Measurements from ENCODE around the gene PELI2.

The PELI2 gene

DNA sequence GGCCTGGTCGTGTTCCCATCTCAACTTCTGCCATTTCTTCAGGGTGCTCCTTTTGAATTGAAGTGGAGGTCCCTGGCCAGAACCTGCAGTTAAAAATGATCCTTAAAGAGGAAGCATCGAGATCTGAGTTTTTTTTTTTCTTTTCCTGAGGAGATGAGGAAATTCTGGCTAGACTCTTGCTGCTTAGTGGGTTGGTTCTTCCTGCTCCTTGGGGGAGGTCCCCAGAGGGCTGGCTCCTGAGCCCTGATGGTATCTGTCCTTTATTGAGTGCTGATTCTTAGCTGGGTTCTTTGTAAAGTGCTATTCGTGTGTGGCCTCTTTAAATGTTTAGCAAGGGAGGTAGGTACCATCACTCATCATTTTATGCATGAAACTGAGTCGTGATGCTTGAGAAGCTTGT lies 11.7 kb downstream of the PELI2 start:
- no peak overlapping the region for H3K27ac Mint-ChIP-seq
- H3K27me3 Mint-ChIP-seq, result peaks cover 3% of the 10 kb centered on the region
- H3K4me3 Mint-ChIP-seq, result no peak overlapping the region
- peaks cover 16% of the 10 kb centered on the region for H3K4me1 Mint-ChIP-seq (ENCODE audit: low read depth)
- H3K9me3 Mint-ChIP-seq (ENCODE audit: low read depth), result no peaks in the 10 kb centered on the region
- H3K36me3 Mint-ChIP-seq, result no peaks in the 10 kb centered on the region

DNA sequence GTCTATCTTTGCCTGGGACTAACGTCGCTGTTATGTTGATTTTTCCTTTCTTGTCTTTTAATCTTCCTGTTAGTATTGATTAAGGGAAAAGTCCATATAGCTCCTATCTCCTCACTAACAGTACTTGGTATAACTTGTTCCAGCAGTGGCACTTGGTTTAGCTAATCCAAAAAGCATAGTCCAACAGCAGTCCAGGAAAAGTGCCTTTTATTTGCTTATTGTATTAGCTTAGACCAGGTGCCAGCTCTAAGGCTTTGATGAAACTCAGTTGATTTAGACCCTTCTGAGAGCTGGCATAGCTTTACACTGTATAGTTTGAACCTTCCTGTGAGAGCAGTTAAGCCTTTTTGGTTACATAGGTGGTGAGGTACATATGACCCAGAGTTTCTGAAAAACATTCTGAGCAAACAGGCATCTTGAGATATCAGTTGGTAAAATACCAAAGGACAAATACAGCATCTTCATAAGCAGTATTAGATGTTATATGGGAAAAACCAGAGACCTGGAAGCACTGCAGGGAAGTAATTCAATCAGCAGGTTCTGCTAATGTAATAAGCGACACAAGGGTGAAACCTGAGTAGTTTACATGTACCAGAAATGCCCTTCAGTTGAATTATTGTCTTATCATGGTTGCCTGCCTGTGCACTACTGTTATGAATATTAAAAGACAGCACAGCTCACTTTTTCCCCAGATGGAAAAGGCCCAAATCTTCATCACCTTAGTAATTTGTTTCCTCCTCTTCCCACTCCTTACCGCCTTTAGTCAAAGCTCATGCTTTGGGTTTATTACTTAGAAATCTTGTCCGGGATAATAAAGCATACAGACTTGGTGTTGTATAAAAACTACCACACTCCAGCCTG lies 13.0 kb downstream of the PELI2 start:
- H3K36me3 Mint-ChIP-seq, result no peaks in the 10 kb centered on the region
- peak overlapping the region; percentile 29 for H3K27ac Mint-ChIP-seq
- H3K27me3 Mint-ChIP-seq, result peaks cover 3% of the 10 kb centered on the region
- H3K4me3 Mint-ChIP-seq, result no peak overlapping the region
- H3K9me3 Mint-ChIP-seq (ENCODE audit: low read depth), result no peaks in the 10 kb centered on the region
- H3K4me1 Mint-ChIP-seq (ENCODE audit: low read depth), result peaks cover 16% of the 10 kb centered on the region

DNA sequence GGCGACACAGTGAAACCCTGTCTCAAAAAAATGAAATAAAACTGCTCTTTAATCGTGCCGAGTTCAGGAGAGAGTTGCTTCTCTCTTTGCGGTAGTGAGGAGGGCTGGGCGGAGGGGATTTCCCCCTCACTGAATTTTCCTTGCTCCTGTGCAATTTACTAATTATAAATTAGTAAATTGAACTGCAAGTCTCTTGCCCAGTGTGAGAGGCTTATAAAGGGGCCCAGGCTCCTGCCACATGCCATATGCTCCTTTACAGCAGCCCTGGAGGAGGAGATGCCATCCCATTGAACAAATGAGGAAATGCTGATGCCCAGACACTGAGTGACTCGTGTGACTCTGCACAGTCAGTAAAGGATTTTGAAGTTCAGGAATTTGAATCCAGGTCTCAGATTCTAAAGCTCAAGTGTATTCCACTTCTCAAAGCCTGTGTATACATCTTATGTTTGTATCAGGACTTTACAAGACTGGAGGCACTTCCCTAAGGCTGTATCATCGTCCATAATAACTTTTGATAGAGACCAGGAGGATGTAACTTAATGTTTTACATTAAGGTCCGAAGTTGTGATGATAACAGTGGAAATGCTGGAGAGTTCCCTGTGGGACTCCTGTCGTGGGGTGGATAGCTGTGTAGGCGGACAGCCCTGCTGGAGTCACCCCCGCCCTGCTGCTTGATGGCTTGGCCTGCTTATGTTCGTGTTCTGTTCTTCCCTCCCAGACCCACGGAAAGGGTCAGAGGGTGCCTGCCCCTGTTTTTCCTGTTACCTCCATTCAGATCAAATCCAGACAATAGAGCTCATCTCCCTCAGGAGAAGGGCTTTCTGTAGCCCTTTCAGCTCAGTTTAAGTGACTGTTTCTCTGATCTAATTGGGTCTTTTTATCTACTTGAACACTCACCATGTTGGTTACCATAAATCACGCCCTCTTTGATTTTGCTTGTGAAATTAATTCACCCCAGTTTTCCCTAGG lies 13.9 kb downstream of the PELI2 start:
- Mint-ChIP-seq H3K4me3 (no peak overlapping the region), H3K27ac (no peak overlapping the region), H3K36me3 (no peaks in the 10 kb centered on the region), H3K4me1 (ENCODE audit: low read depth) (peaks cover 19% of the 10 kb centered on the region), H3K27me3 (peaks cover 3% of the 10 kb centered on the region), H3K9me3 (ENCODE audit: low read depth) (no peaks in the 10 kb centered on the region)

DNA sequence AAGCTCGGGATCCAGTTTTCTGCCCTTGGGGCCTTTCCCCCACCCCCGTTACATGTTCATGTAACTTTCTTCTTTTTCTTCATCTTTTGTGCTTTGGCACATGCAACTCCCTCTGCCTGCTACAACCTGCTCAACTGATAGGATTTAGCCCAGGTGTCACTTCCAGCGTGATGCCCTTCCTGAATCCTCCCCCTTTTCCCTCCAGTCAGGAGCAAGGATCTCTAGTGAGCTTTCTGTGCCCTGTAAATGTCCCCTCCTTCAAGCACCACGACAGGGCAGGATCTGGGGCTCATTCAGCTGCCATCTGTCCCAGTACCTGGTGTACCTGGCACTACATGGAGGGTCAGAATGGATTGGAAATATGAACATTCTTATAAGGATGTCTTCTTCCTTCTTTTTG lies 15.3 kb downstream of the PELI2 start:
- Mint-ChIP-seq H3K4me1 (ENCODE audit: low read depth) (peaks cover 19% of the 10 kb centered on the region), H3K27me3 (peaks cover 3% of the 10 kb centered on the region), H3K4me3 (no peak overlapping the region), H3K27ac (no peak overlapping the region), H3K36me3 (no peaks in the 10 kb centered on the region), H3K9me3 (ENCODE audit: low read depth) (no peaks in the 10 kb centered on the region)

DNA sequence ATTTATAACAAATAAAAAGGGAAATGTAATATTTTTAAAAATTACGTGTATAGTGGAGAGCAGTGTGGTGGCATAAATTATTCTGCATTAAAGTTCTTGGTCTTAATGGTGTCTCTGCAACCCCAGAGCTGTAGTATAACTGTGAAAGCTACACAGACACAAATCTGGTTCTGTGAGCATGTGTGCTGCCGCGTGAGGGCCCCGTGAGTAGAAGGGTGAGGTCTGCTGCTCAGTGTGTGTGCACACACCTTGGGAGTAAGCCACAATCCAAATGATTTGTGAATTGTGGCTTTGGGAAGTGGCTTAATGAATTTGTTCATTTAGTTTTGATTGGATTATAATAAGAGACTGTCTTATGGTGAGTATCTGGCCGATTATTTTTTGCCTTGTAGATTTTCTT lies 16.8 kb downstream of the PELI2 start:
- Mint-ChIP-seq H3K4me3 (no peak overlapping the region), H3K27ac (no peak overlapping the region), H3K4me1 (ENCODE audit: low read depth) (peaks cover 14% of the 10 kb centered on the region), H3K36me3 (no peaks in the 10 kb centered on the region), H3K9me3 (ENCODE audit: low read depth) (no peaks in the 10 kb centered on the region), H3K27me3 (peaks cover 3% of the 10 kb centered on the region)

DNA sequence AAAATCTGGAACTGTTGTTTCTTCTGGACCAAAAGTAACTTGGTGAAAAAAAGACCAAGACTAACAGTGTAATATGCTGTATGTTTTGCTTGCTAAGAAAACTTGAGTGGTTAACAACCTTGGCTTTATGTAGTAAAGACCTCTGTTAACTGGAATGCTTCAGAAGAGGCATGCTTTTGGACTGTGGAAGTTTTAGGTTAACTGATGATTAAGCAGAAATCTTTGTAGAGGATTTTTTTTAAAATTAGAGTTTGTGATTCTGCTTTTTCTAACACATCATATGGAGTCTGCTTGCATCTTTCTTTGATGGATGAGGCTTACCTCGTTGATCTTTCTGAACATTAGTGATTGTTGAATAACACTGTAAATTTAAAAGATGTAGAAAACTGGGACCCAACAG lies 17.5 kb downstream of the PELI2 start:
- Mint-ChIP-seq H3K9me3 (ENCODE audit: low read depth) (no peaks in the 10 kb centered on the region), H3K27ac (no peak overlapping the region), H3K27me3 (peaks cover 2% of the 10 kb centered on the region), H3K4me1 (ENCODE audit: low read depth) (peaks cover 12% of the 10 kb centered on the region), H3K4me3 (no peak overlapping the region), H3K36me3 (no peaks in the 10 kb centered on the region)

DNA sequence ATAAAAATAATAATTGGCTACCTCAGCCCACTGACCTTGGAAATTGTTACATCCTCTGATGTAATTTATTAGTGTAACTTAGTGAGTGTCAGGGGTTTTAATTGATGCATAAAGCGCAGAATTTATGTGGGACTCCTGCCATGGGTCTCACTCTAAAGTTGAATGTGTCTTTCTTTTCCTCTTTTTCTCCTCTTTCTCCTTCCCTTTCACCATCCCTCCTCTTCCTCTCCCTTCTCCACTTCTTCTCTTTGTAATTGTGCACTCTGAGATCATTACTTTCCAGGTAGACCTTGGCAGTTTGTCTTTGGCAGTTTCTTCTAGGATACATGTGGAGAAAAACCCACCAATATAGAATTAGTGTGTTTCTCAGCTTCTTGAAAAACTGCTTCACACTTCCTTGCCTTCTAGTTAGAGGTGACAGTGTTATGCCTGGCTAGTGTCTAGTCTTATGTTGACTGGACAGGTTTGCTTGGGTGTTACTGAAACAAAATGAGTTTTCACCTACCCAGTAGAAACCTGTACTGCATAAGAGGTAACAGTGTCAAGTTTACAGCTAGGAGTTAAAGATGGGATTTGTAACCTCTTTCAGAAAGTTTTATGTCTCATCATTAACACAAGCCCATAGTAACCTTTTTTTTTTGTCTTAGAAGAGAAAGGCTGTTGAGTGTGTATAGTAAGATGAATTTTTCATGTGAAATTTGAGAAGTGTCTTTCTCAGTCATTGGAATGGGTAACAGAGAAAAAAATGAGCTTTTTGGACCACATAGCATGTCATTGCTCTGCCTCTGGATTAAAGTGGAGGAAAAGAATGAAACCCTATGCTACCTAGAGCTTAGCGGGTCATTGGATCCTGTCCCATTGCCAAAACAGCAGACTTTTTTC lies 18.6 kb downstream of the PELI2 start:
- Mint-ChIP-seq H3K9me3 (ENCODE audit: low read depth) (no peaks in the 10 kb centered on the region), H3K4me1 (ENCODE audit: low read depth) (peaks cover 9% of the 10 kb centered on the region), H3K27me3 (peaks cover 2% of the 10 kb centered on the region), H3K27ac (no peak overlapping the region), H3K36me3 (no peaks in the 10 kb centered on the region), H3K4me3 (no peak overlapping the region)

DNA sequence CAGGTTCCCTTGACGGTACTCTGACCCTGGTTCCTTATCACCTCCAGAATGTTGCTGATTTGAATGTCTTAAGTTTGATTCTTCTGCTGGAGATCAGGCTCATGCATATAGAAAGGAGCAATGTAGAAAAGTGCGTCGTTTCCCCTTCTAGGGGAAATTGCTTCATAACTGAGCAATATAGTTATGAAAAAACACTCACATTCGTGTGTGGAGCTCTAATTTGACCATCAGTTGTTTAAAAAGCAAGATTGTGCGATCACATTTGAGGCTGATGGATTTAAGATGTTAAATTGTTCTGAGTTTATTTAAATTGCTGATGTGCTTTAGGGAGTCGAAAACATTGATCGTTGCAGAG lies 19.2 kb downstream of the PELI2 start:
- Mint-ChIP-seq H3K27ac (no peak overlapping the region), H3K36me3 (no peaks in the 10 kb centered on the region), H3K9me3 (ENCODE audit: low read depth) (no peaks in the 10 kb centered on the region), H3K4me1 (ENCODE audit: low read depth) (peaks cover 5% of the 10 kb centered on the region), H3K4me3 (no peak overlapping the region), H3K27me3 (peaks cover 2% of the 10 kb centered on the region)

DNA sequence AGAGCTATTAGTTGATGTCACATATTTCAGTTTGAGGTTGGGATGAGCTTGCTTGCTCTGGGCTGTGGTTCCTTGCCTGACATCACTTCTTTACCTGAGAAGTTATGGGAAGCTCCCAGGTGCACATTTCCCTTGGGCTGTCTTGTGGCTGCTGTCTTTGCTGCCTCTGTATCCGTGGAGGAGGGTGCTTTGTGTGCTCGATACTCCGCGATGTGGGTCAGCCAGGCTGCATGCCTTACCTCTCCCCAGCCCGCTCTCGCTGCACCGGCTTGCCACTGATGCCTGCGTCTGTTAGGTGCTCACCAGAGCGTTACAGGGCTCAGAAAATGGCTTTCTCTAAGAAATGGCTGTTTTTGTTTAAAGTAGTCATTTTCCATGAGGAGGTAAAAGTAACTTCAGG lies 19.6 kb downstream of the PELI2 start:
- peaks cover 3% of the 10 kb centered on the region for H3K4me1 Mint-ChIP-seq (ENCODE audit: low read depth)

DNA sequence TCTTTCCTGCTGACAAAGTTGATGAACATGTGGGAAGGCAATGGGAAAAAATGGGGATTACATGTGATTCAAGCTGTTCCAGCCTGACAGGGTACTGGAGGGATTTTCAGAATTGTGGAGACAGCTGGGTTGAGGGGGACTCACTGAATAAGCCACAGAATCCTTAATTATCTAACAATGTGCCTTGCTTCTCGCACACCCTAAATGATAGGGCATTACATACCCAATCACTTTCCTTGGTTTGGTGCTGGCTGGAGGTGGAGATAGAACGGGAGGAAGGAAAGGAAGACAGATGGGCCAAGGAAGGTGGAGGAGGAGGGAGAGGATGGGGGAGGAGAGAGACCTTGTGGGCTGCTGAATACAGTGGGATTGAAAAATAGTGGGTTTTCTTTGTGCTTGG lies 20.7 kb downstream of the PELI2 start:
- no peak overlapping the region for H3K27ac Mint-ChIP-seq
- H3K27me3 Mint-ChIP-seq, result no peaks in the 10 kb centered on the region

More for the DNA sequence above, 19.6 kb downstream of the PELI2 start:
- Mint-ChIP-seq H3K36me3 (no peaks in the 10 kb centered on the region), H3K9me3 (ENCODE audit: low read depth) (no peaks in the 10 kb centered on the region), H3K4me3 (no peak overlapping the region), H3K27ac (no peak overlapping the region), H3K27me3 (peaks cover 2% of the 10 kb centered on the region)

DNA sequence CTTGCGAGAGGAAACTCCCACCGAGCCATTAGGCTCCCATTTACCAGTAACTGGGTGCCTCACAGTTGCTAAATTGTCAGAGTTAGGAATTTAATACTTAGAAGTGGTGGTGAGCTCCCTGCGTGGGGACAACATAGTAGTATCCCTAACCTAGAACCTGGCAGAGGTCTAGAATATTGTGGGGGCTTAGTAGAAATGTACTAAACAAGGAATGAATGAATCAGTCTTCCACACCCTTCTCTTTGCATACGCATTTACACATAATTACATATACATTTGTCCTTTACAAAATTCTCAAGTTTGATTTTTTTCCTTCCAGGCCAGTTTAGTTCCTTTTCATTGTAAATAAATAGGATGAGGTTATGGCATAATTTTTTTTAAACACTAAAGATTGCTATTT lies 24.1 kb downstream of the PELI2 start:
- Mint-ChIP-seq H3K36me3 (peaks cover 2% of the 10 kb centered on the region), H3K4me1 (ENCODE audit: low read depth) (peaks cover 5% of the 10 kb centered on the region), H3K27me3 (peaks cover 2% of the 10 kb centered on the region), H3K9me3 (ENCODE audit: low read depth) (no peaks in the 10 kb centered on the region), H3K4me3 (no peak overlapping the region), H3K27ac (no peak overlapping the region)

More for the DNA sequence above, 20.7 kb downstream of the PELI2 start:
- peaks cover 4% of the 10 kb centered on the region for H3K4me1 Mint-ChIP-seq (ENCODE audit: low read depth)
- no peaks in the 10 kb centered on the region for H3K9me3 Mint-ChIP-seq (ENCODE audit: low read depth)
- no peak overlapping the region for H3K4me3 Mint-ChIP-seq
- H3K36me3 Mint-ChIP-seq, result no peaks in the 10 kb centered on the region

DNA sequence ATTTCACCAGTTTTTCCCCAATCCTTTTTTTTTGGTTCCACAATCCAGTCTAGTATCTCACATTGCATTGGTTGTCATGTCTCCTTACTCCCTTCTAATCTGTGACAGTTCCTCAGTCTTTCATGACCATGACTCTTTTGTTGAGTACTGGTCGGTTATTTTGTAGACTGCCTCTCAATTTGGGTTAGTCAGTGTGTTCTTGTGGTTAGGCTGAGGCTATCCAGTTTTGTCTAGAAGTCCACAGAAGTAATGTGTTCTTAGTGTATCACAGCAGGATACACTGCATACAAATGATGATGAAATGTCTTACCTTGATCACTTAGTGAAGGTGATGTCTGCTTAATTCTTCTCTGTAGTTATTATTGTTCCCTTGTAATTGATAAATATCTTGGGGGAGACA lies 24.8 kb downstream of the PELI2 start:
- H3K27ac Mint-ChIP-seq, result no peak overlapping the region
- H3K27me3 Mint-ChIP-seq, result peaks cover 2% of the 10 kb centered on the region
- no peaks in the 10 kb centered on the region for H3K9me3 Mint-ChIP-seq (ENCODE audit: low read depth)
- H3K4me1 Mint-ChIP-seq (ENCODE audit: low read depth), result peaks cover 10% of the 10 kb centered on the region
- peaks cover 2% of the 10 kb centered on the region for H3K36me3 Mint-ChIP-seq
- H3K4me3 Mint-ChIP-seq, result no peak overlapping the region

DNA sequence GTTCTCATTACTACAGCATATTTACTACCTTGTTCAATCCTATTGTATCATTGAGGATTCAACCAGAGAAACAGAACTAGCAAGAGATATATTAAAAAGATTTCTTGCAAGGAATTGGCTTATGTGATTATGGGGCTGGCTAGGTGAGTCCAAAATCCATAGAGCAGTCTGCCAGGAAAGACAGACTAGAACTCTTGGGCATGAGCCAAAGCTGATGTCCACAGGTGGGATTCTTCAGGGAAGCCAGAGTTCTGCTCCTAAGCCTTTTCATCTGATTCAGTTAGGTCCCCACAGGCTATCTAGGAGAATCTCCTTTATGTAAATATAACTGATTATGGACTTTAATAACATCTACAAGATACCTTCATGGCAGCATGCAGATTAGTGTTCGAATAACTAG lies 26.0 kb downstream of the PELI2 start:
- Mint-ChIP-seq H3K4me1 (ENCODE audit: low read depth) (peaks cover 16% of the 10 kb centered on the region), H3K36me3 (peaks cover 4% of the 10 kb centered on the region), H3K9me3 (ENCODE audit: low read depth) (no peaks in the 10 kb centered on the region), H3K4me3 (no peak overlapping the region), H3K27ac (no peak overlapping the region), H3K27me3 (peaks cover 2% of the 10 kb centered on the region)

DNA sequence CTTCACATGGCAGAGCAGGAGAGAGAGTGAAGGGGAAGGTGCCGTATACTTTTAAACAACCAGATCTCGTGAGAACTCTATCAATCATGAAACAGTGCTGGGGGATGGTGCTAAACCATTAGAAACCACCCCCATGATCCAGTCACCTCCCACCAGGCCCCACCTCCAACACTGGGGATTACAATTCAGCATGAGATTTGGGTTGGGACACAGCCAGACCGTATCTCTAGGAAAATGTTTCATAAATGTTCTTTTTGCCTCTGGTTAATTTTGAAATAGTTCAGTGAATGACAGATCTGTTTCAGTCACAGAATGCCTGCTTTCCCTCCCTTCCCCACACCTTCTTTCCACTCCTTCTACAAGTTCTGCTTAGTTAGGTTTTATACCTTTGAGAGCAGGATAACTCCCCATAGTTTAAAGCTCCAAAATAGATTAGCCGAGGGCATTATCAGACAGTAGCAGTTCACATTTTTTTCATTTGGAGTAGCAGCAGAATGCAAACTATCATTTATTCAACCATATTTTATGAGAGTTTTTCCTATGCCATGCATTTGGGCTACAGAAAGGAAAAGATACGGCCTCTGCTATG lies 27.1 kb downstream of the PELI2 start:
- no peak overlapping the region for H3K4me3 Mint-ChIP-seq
- peaks cover 4% of the 10 kb centered on the region for H3K36me3 Mint-ChIP-seq
- H3K27ac Mint-ChIP-seq, result no peak overlapping the region
- H3K27me3 Mint-ChIP-seq, result peaks cover 2% of the 10 kb centered on the region
- H3K9me3 Mint-ChIP-seq (ENCODE audit: low read depth), result no peaks in the 10 kb centered on the region
- H3K4me1 Mint-ChIP-seq (ENCODE audit: low read depth), result peaks cover 19% of the 10 kb centered on the region
